IgD-negative memory B cell (primary cell): Measurements from ENCODE around the gene CAV2. TPM values are rescaled to one million over a fixed set of nuclear protein-coding genes. Genes with fewer than 3 reads are reported as not detected.

Experiments used
- H3K27ac Mint-ChIP-seq, 3 donors: one replicate each; pipeline ENCODE4 v1.8.0; 2020 to 2022; ENCODE audit warnings: mild to moderate bottlenecking in 3 of 3, mixed read lengths in 3 of 3, moderate library complexity in 1 of 3
- H3K27me3 Mint-ChIP-seq: one replicate; pipeline ENCODE4 v1.8.0; 2021; ENCODE audit warnings: mixed read lengths
- H3K36me3 Mint-ChIP-seq: one replicate; pipeline ENCODE4 v1.8.0; 2020; ENCODE audit warnings: mild to moderate bottlenecking, mixed read lengths
- H3K4me1 Mint-ChIP-seq, 3 donors: one replicate each; pipeline ENCODE4 v1.8.0; 2020 to 2022; ENCODE audit warnings: mixed read lengths in 3 of 3, mild to moderate bottlenecking in 1 of 3
- H3K4me3 Mint-ChIP-seq, 4 donors: one replicate each; pipeline ENCODE4 v1.8.0; 2020 to 2022; ENCODE audit warnings: mild to moderate bottlenecking in 4 of 4, mixed read lengths in 4 of 4, moderate library complexity in 3 of 4
- H3K9me3 Mint-ChIP-seq, 3 donors: one replicate each; pipeline ENCODE4 v1.8.0; 2020 to 2021; ENCODE audit warnings: mixed read lengths in 3 of 3, mild to moderate bottlenecking in 1 of 3
- polyA plus RNA-seq: library from polyadenylated mRNA; unstranded; fragments of 300-500 nt; fragmentation: Illumina TruSeq; gene quantifications from one replicate; pipeline ENCODE4 v1.2.3, GENCODE V29; 2021

The CAV2 gene
- polyA plus RNA-seq, 1 donor from 2014 or later: not detected

GRCh38 chr7:116525298-116525912, 25.9 kb downstream of the CAV2 start:
- H3K27ac Mint-ChIP-seq: peak overlapping the region in 1 of 3 donors; percentile 88
- peaks cover 7 to 13% (median 12%) of the 10 kb centered on the region in 3 donors for H3K4me1 Mint-ChIP-seq
- H3K36me3 Mint-ChIP-seq: no peaks in the 10 kb centered on the region
- no peaks in the 10 kb centered on the region for H3K9me3 Mint-ChIP-seq
- peaks cover 25% of the 10 kb centered on the region for H3K27me3 Mint-ChIP-seq
- peak overlapping the region; percentile 86 to 97 (median 93) for H3K4me3 Mint-ChIP-seq

GRCh38 chr7:116525913-116526861, 26.6 kb downstream of the CAV2 start:
- Mint-ChIP-seq H3K27me3 (peaks cover 25% of the 10 kb centered on the region), H3K4me1 (peaks cover 7 to 14% (median 12%) of the 10 kb centered on the region in 3 donors), H3K36me3 (no peaks in the 10 kb centered on the region), H3K4me3 (peak overlapping the region; percentile 86 to 97 (median 93)), H3K27ac (peak overlapping the region in 1 of 3 donors; percentile 31), H3K9me3 (no peaks in the 10 kb centered on the region)

GRCh38 chr7:116526897-116527296, 27.4 kb downstream of the CAV2 start:
- H3K4me3 Mint-ChIP-seq: peak overlapping the region; percentile 86 to 97 (median 93)
- peaks cover 7 to 14% (median 12%) of the 10 kb centered on the region in 3 donors for H3K4me1 Mint-ChIP-seq
- H3K27ac Mint-ChIP-seq: peak overlapping the region in 1 of 3 donors; percentile 31
- H3K9me3 Mint-ChIP-seq: no peaks in the 10 kb centered on the region
- peaks cover 25% of the 10 kb centered on the region for H3K27me3 Mint-ChIP-seq
- no peaks in the 10 kb centered on the region for H3K36me3 Mint-ChIP-seq

GRCh38 chr7:116527521-116527920, 28.0 kb downstream of the CAV2 start:
- H3K4me1 Mint-ChIP-seq: peaks cover 7 to 14% (median 12%) of the 10 kb centered on the region in 3 donors
- peak overlapping the region in 2 of 4 donors; percentile 86 to 92 for H3K4me3 Mint-ChIP-seq
- H3K36me3 Mint-ChIP-seq: no peaks in the 10 kb centered on the region
- peaks cover 25% of the 10 kb centered on the region for H3K27me3 Mint-ChIP-seq
- H3K9me3 Mint-ChIP-seq: no peaks in the 10 kb centered on the region
- H3K27ac Mint-ChIP-seq: no peak overlapping the region

DNA sequence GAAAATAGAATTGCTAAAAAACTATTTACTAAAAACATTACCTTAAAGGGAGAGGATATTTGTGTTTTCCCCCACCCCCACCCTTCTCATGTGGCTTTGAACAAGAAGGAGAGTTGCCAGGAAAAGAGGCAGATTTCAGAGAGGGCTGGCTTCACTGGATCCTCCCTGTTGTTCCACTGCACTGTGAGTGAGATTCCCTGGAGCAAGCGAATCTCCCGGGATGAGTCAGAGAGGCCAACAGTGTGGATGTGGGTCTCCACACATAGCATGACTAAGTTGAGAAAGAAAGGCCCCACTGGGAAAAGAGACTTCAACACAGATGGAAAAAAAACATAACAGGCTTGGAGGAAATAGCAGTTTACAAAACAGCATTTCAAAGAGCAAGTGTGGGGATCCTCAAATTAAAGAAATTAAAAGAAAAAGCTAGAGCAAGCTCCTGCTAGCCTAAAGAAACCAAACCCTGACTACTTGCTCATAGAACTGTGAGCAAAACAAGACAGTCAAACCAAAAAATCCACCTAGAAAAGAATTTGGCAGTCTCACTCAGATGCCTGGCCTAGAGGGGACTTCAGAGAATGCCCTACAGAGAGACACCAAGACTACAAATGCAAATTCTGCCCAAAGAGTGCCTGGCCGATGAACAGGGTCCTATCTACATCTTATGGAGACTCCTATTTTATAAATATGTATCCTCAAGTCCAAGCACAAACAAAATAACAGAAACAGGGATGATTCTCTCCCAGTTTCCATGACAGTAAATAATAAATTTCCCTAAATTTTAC, 28.7 kb downstream of the CAV2 start:
- Mint-ChIP-seq H3K4me3 (no peak overlapping the region), H3K36me3 (no peaks in the 10 kb centered on the region), H3K4me1 (peaks cover 7 to 14% (median 12%) of the 10 kb centered on the region in 3 donors), H3K27ac (no peak overlapping the region), H3K9me3 (no peaks in the 10 kb centered on the region), H3K27me3 (peaks cover 24% of the 10 kb centered on the region)

DNA sequence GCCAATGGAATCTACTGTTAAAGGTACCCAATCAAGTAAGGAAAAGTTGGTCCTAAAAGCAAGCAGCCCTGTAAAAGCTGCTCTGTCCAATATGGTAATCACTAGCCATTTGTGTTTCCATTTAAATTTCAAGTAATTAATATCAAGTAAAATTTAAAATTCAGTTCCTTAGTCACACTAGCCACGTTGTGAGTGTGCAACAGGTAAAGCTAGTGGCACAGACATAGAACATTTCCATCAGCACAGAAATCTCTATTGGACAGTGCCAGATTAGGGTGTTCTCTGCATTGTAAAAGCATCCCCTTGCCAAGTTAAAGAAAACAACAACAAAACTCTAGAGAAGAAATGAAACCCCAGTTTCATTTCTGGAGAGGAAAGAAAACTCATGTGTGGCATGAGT, 29.7 kb downstream of the CAV2 start:
- Mint-ChIP-seq H3K36me3 (no peaks in the 10 kb centered on the region), H3K27me3 (peaks cover 18% of the 10 kb centered on the region), H3K4me1 (peaks cover 6 to 14% (median 12%) of the 10 kb centered on the region in 3 donors), H3K4me3 (no peak overlapping the region), H3K27ac (no peak overlapping the region), H3K9me3 (no peaks in the 10 kb centered on the region)

- Mint-ChIP-seq H3K27me3 (peaks cover 11% of the 10 kb centered on the region), H3K4me3 (no peak overlapping the region), H3K36me3 (no peaks in the 10 kb centered on the region), H3K9me3 (no peaks in the 10 kb centered on the region), H3K27ac (no peak overlapping the region), H3K4me1 (peaks cover 5 to 6% (median 5%) of the 10 kb centered on the region in 3 donors)
Observed at GRCh38 chr7:116530107-116530820, 30.7 kb downstream of the CAV2 start.

- Mint-ChIP-seq H3K4me1 (peaks cover 0 to 6% (median 0%) of the 10 kb centered on the region in 3 donors), H3K36me3 (no peaks in the 10 kb centered on the region), H3K4me3 (no peak overlapping the region), H3K27ac (no peak overlapping the region), H3K27me3 (peaks cover 3% of the 10 kb centered on the region), H3K9me3 (no peaks in the 10 kb centered on the region)
Observed at GRCh38 chr7:116532102-116532688, 32.7 kb downstream of the CAV2 start.

GRCh38 chr7:116534790-116535189, 35.3 kb downstream of the CAV2 start:
- Mint-ChIP-seq H3K27me3 (peaks cover 3% of the 10 kb centered on the region), H3K9me3 (peaks cover 0 to 7% (median 2%) of the 10 kb centered on the region in 3 donors), H3K27ac (no peak overlapping the region), H3K36me3 (no peaks in the 10 kb centered on the region), H3K4me3 (no peak overlapping the region), H3K4me1 (peaks cover 0 to 5% (median 0%) of the 10 kb centered on the region in 3 donors)

GRCh38 chr7:116535416-116535815, 35.9 kb downstream of the CAV2 start:
- Mint-ChIP-seq H3K36me3 (no peaks in the 10 kb centered on the region), H3K27me3 (peaks cover 3% of the 10 kb centered on the region), H3K9me3 (peaks cover 0 to 7% (median 2%) of the 10 kb centered on the region in 3 donors)

DNA sequence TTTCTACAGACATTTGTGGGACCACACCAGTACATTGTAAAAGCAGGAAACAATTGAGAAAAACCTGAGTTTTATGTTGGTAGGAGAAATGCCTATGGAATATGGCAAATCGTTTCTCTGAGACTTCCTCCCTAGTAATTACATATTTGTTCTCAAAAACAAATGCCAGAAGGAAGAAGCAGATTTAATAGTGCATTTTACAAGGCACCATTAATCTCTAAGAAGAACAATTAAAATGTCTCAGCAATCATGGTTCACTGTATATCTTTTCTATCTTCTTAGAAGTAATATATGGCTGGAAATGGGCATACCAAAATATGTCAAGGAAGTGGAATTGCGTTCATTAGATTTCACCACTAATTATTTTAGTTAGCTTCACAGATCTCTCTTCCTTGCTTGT, 38.6 kb downstream of the CAV2 start:
- H3K27me3 Mint-ChIP-seq: peaks cover 3% of the 10 kb centered on the region
- H3K4me3 Mint-ChIP-seq: no peak overlapping the region
- no peaks in the 10 kb centered on the region for H3K4me1 Mint-ChIP-seq
- peaks cover 0 to 7% (median 2%) of the 10 kb centered on the region in 3 donors for H3K9me3 Mint-ChIP-seq
- H3K27ac Mint-ChIP-seq: no peak overlapping the region
- no peaks in the 10 kb centered on the region for H3K36me3 Mint-ChIP-seq

More at GRCh38 chr7:116535416-116535815, 35.9 kb downstream of the CAV2 start:
- Mint-ChIP-seq H3K4me1 (peaks cover 0 to 1% (median 0%) of the 10 kb centered on the region in 3 donors), H3K4me3 (no peak overlapping the region), H3K27ac (no peak overlapping the region)

- H3K4me1 Mint-ChIP-seq: no peaks in the 10 kb centered on the region
- H3K9me3 Mint-ChIP-seq: peaks cover 0 to 7% (median 2%) of the 10 kb centered on the region in 3 donors
- no peak overlapping the region for H3K27ac Mint-ChIP-seq
- H3K4me3 Mint-ChIP-seq: no peak overlapping the region
- no peaks in the 10 kb centered on the region for H3K36me3 Mint-ChIP-seq
- peaks cover 3% of the 10 kb centered on the region for H3K27me3 Mint-ChIP-seq
Observed at GRCh38 chr7:116539879-116540278, 40.3 kb downstream of the CAV2 start.

DNA sequence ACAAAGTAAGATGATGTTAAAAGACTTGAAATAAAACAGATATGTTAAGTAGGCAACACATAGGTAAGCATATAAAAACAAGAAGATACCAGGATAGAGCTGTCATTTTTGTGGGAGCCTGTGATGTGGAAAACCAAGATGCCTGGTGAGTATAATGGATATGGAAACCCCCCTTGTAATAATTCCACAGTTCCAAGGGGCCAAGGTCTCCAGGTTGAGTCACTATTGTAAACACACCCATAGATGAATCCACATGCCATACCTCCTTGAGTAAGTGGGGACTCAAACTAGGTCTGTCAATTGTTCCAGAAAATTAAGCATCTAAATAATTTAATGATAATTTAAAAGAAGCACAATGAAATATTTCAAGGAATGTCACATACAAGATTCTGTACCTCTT, 41.2 kb downstream of the CAV2 start:
- Mint-ChIP-seq H3K27me3 (peaks cover 3% of the 10 kb centered on the region), H3K9me3 (peaks cover 0 to 7% (median 2%) of the 10 kb centered on the region in 3 donors), H3K27ac (no peak overlapping the region), H3K4me1 (no peaks in the 10 kb centered on the region), H3K36me3 (no peaks in the 10 kb centered on the region), H3K4me3 (no peak overlapping the region)

GRCh38 chr7:116541951-116542350, 42.4 kb downstream of the CAV2 start:
- peaks cover 3% of the 10 kb centered on the region for H3K27me3 Mint-ChIP-seq
- H3K4me3 Mint-ChIP-seq: no peak overlapping the region
- H3K9me3 Mint-ChIP-seq: peaks cover 0 to 7% (median 2%) of the 10 kb centered on the region in 3 donors
- no peaks in the 10 kb centered on the region for H3K36me3 Mint-ChIP-seq
- H3K4me1 Mint-ChIP-seq: no peaks in the 10 kb centered on the region
- H3K27ac Mint-ChIP-seq: no peak overlapping the region
